Measurements from ENCODE around the gene CALHM6.
A peak's percentile ranks its signal among the peaks of the same experiment; 100 is the strongest.

CALHM6 gene

DNA sequence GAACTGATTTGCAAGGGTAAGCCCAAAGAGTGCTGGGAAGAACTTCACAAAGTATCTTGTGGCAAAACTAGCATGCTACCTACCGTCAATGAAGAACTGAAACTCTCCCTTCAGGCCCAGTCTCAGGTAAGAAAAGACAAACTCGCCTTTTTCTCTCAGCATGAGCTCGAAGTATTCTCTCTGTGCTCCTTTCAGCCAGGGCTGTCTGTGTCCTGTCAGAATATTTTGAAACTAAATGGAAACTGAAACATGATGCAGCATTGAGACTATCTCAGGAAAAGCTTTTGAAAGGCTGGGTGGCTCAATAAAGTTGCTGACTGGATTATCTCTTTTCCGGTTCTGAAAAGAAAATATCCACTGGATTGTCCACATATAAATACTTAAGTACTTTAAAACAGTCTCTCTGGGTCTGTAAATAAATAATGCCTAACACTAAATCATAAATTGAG is 51.0 kb downstream of the CALHM6 start:
- H3K4me3 ChIP-seq (ENCODE audit: low read length), result peak overlapping the region; percentile 69

GRCh38 chr6:116512734-116513133 is 51.6 kb downstream of the CALHM6 start:
- H3K27me3 ChIP-seq (ENCODE audit: control insufficient read depth, insufficient read depth, low read length), result no peaks in the 10 kb centered on the region
- peaks cover 9% of the 10 kb centered on the region for H3K36me3 ChIP-seq (ENCODE audit: insufficient read depth, low read length)
- H3K9me3 ChIP-seq (replicated peaks; ENCODE audit: low read length), result no peaks in the 10 kb centered on the region
- peak overlapping the region; percentile 69 for H3K4me3 ChIP-seq (ENCODE audit: low read length)
- peaks cover 15% of the 10 kb centered on the region for H3K4me1 ChIP-seq (ENCODE audit: control insufficient read depth, insufficient read depth, low read length)
- peak overlapping the region; percentile 84 for H3K4me2 ChIP-seq (ENCODE audit: low read length)
- peak overlapping the region; percentile 86 for H3K9ac ChIP-seq (ENCODE audit: low read depth, low read length)

More for the DNA sequence above, 51.0 kb downstream of the CALHM6 start:
- Histone ChIP-seq H3K4me2 (ENCODE audit: low read length) (peak overlapping the region; percentile 84), H3K27me3 (ENCODE audit: control insufficient read depth, insufficient read depth, low read length) (no peaks in the 10 kb centered on the region), H3K36me3 (ENCODE audit: insufficient read depth, low read length) (peaks cover 9% of the 10 kb centered on the region), H3K9ac (ENCODE audit: low read depth, low read length) (peak overlapping the region; percentile 86), H3K4me1 (ENCODE audit: control insufficient read depth, insufficient read depth, low read length) (peaks cover 20% of the 10 kb centered on the region), H3K9me3 (replicated peaks; ENCODE audit: low read length) (no peaks in the 10 kb centered on the region)

Data from skeletal muscle satellite cell (primary cell).